Spleen (tissue), 11 donors: ENCODE measurements around the gene ATF4. TPM values are rescaled to one million over a fixed set of nuclear protein-coding genes. Genes with fewer than 3 reads are reported as not detected.

Experiments used
- DNase-seq: peaks from one replicate; pipeline ENCODE4 v3.0.0-alpha.2; 2020
- H3K27ac ChIP-seq, 8 donors: fragments of 200-600 bp; sonication (generic) in 7 of 8; 1 replicate in 4 of 8; 2 replicates in 4 of 8; pipeline versions ENCODE4 v1.5.0 to v1.8.0; 2016 to 2021; ENCODE audit warnings: inconsistent platforms in 4 of 8, mild to moderate bottlenecking in 4 of 8, moderate library complexity in 1 of 8
- H3K27me3 ChIP-seq, 7 donors: fragments of 200-600 bp; sonication (generic) in 6 of 7; replicated peaks in 1 of 7; 1 replicate in 4 of 7; 2 replicates in 3 of 7; pipeline versions ENCODE4 v1.5.0 to v1.8.0; 2016 to 2021; ENCODE audit warnings: inconsistent platforms in 3 of 7, mild to moderate bottlenecking in 1 of 7
- H3K36me3 ChIP-seq, 6 donors: fragments of 200-600 bp; sonication (generic) in 5 of 6; 1 replicate in 4 of 6; 2 replicates in 2 of 6; pipeline versions ENCODE4 v1.5.0 to v1.8.0; 2016 to 2021; ENCODE audit warnings: inconsistent platforms in 2 of 6
- H3K4me1 ChIP-seq, 6 donors: fragments of 200-600 bp; sonication (generic) in 5 of 6; 1 replicate in 3 of 6; 2 replicates in 3 of 6; pipeline versions ENCODE4 v1.5.0 to v1.8.0; 2016 to 2021; ENCODE audit warnings: inconsistent platforms in 3 of 6
- H3K4me3 ChIP-seq, 8 donors: fragments of 200-600 bp; sonication (generic) in 7 of 8; 1 replicate in 4 of 8; 2 replicates in 4 of 8; pipeline versions ENCODE4 v1.5.0 to v1.8.0; 2016 to 2021; ENCODE audit warnings: inconsistent platforms in 4 of 8, mild to moderate bottlenecking in 4 of 8, moderate library complexity in 2 of 8
- H3K9me3 ChIP-seq, 8 donors: fragments of 200-600 bp; sonication (generic) in 7 of 8; 1 replicate in 4 of 8; 2 replicates in 4 of 8; pipeline versions ENCODE4 v1.5.0 to v1.8.0; 2016 to 2021; ENCODE audit warnings: inconsistent platforms in 4 of 8
- CTCF ChIP-seq, 11 experiments: fragments of 200-600 bp in 7 of 11; fragments of 450-650 bp in 4 of 11; sonication (generic) in 4 of 11; IDR thresholded peaks in 8 of 11; conservative IDR thresholded peaks in 3 of 11; 1 replicate in 7 of 11; 2 replicates in 4 of 11; pipeline versions ENCODE4 v1.4.0 to v1.8.0; 2016 to 2021; ENCODE audit warnings: antibody characterized with exemption in 11 of 11, inconsistent platforms in 4 of 11, mild to moderate bottlenecking in 1 of 11
- POLR2A ChIP-seq, 3 donors: fragments of 450-650 bp; IDR thresholded peaks; one replicate each; pipeline ENCODE4 v1.5.1; 2017; ENCODE audit warnings: antibody characterized with exemption in 3 of 3, mild to moderate bottlenecking in 1 of 3
- POLR2AphosphoS5 ChIP-seq, 3 donors: sonication (generic); formaldehyde crosslinking; IDR thresholded peaks; one replicate each; pipeline ENCODE4 v1.5.1; 2017; ENCODE audit warnings: antibody characterized with exemption in 3 of 3
- WGBS, 5 donors: extraction: QIAGEN DNeasy Blood & Tissue Kit in 3 of 5; methylation state at CpG; one replicate each; pipeline versions ENCODE4 v1.1.5 to v1.1.7; 2013 to 2018; 5-methylcytosine and 5-hydroxymethylcytosine counted together
- intact Hi-C: fragments of 100-400 bp; cut with DNase I; formaldehyde crosslinking; loops from one replicate; pipeline ENCODE4 v1.15.0; 2023; ENCODE audit warnings: low total_unique reads
- polyA plus RNA-seq, 3 donors: library from polyadenylated mRNA; stranded (reverse); fragments of 200-250 nt; gene quantifications; one replicate each; pipeline ENCODE4 v1.2.1, GENCODE V29; 2013
- total RNA-seq, 7 donors: library from RNA; depleted of rRNA in 3 of 7; stranded (reverse); fragments of >200 nt in 3 of 7; fragmentation: NEBNext Ultra II Directional in 4 of 7; extraction: Animal tissue kit (Norgen Biotek cat#: 25700) in 4 of 7; gene quantifications; one replicate each; pipeline versions ENCODE4 v1.1.0 to v1.2.1, GENCODE V29; 2016 to 2021
- donor health status: healthy with polysubstance abuse.
- donor health status: DM: no; HTN: no; CAD: no; lungs with moderate emphysema.
- donor health status: DM: no; HTN: no; CAD: no.
- donor health status: Bipolar disorder and iron deficiency.
- donor health status: healthy.
- donor health status: DM: no; HTN: no; CAD: no.
- donor health status: DM: yes; HTN: yes; CAD: no.

ATF4 gene
- total and polyA plus RNA-seq, 10 donors: 190 to 414 (median 274) TPM

- peaks cover 3 to 84% (median 43%) of the 10 kb centered on the region in 6 donors for H3K36me3 ChIP-seq
- TF ChIP-seq POLR2A (IDR thresholded peaks at IDR 0.05): no peak
- TF ChIP-seq POLR2AphosphoS5 (IDR thresholded peaks at IDR 0.05): peak in 1 of 3 donors; percentile 24
- no peaks in the 10 kb centered on the region for H3K27me3 ChIP-seq
- H3K27ac ChIP-seq: peak overlapping the region; percentile 60 to 99 (median 78)
- no peaks in the 10 kb centered on the region for H3K9me3 ChIP-seq
- peak overlapping the region in 1 of 8 donors; percentile 64 for H3K4me3 ChIP-seq
- H3K4me1 ChIP-seq: peaks cover 79 to 98% (median 96%) of the 10 kb centered on the region in 6 donors
- no peak for DNase-seq
- WGBS, 5 donors: 45 to 62% (median 56%) methylated on average over 5 to 6 of the region's 6 CpGs
- intact Hi-C loops: loop anchor here (5.0 kb wide), 1 partner anchor 35 kb away; no protein-coding TSS in a partner anchor
Observed at GRCh38 chr22:39527481-39527961, 7.2 kb downstream of the ATF4 start.

- Histone ChIP-seq H3K9me3 (no peaks in the 10 kb centered on the region), H3K4me3 (peak overlapping the region in 5 of 8 donors; percentile 8 to 64 (median 27)), H3K36me3 (peaks cover 3 to 78% (median 37%) of the 10 kb centered on the region in 6 donors), H3K4me1 (peaks cover 73 to 96% (median 94%) of the 10 kb centered on the region in 6 donors), H3K27me3 (no peaks in the 10 kb centered on the region), H3K27ac (peak overlapping the region; percentile 51 to 99 (median 80))
- intact Hi-C loops: loop anchor here (5.0 kb wide), 1 partner anchor 36 kb away; no protein-coding TSS in a partner anchor
- WGBS, 5 donors: 60 to 81% (median 72%) methylated on average over 10 to 12 of the region's 12 CpGs
- TF ChIP-seq CTCF (IDR thresholded peaks at IDR 0.05 in 8 of 11, conservative IDR thresholded peaks at IDR 0.05 in 3 of 11): no peak
- peak in 2 of 3 donors; percentile 34 to 61 for TF ChIP-seq POLR2AphosphoS5 (IDR thresholded peaks at IDR 0.05)
- TF ChIP-seq POLR2A (IDR thresholded peaks at IDR 0.05): no peak
- peak; percentile 84 for DNase-seq
Observed at GRCh38 chr22:39528080-39528661, 7.8 kb downstream of the ATF4 start.

- WGBS, 5 donors: 21 to 36% (median 32%) methylated on average over 20 to 32 of the region's 32 CpGs
- H3K27ac ChIP-seq: peak overlapping the region; percentile 41 to 99 (median 77)
- no peaks in the 10 kb centered on the region for H3K27me3 ChIP-seq
- peak; percentile 87 to 94 (median 88) for TF ChIP-seq POLR2AphosphoS5 (IDR thresholded peaks at IDR 0.05)
- peak; percentile 93 to 99 (median 98) for TF ChIP-seq CTCF (IDR thresholded peaks at IDR 0.05 in 8 of 11, conservative IDR thresholded peaks at IDR 0.05 in 3 of 11)
- TF ChIP-seq POLR2A (IDR thresholded peaks at IDR 0.05): peak in 2 of 3 donors; percentile 81 to 93
- peak overlapping the region in 7 of 8 donors; percentile 4 to 64 (median 18) for H3K4me3 ChIP-seq
- H3K9me3 ChIP-seq: no peaks in the 10 kb centered on the region
- DNase-seq: peak; percentile 99
- H3K36me3 ChIP-seq: peaks cover 3 to 71% (median 31%) of the 10 kb centered on the region in 6 donors
- peaks cover 71 to 95% (median 90%) of the 10 kb centered on the region in 6 donors for H3K4me1 ChIP-seq
- intact Hi-C loops: loop anchor here (5.0 kb wide), 1 partner anchor 37 kb away; no protein-coding TSS in a partner anchor
Observed at GRCh38 chr22:39528681-39529486, 8.5 kb downstream of the ATF4 start.

GRCh38 chr22:39529487-39529851 is 9.1 kb downstream of the ATF4 start:
- peak; percentile 86 for DNase-seq
- peaks cover 70 to 95% (median 89%) of the 10 kb centered on the region in 6 donors for H3K4me1 ChIP-seq
- WGBS, 5 donors: 51 to 80% (median 60%) methylated on average over 9 to 17 of the region's 17 CpGs
- H3K27ac ChIP-seq: peak overlapping the region; percentile 41 to 99 (median 77)
- TF ChIP-seq POLR2AphosphoS5 (IDR thresholded peaks at IDR 0.05) (no peak), CTCF (IDR thresholded peaks at IDR 0.05 in 8 of 11, conservative IDR thresholded peaks at IDR 0.05 in 3 of 11) (peak in 5 of 11 experiments; percentile 34 to 63 (median 51)), POLR2A (IDR thresholded peaks at IDR 0.05) (no peak)
- peaks cover under 1 to 65% (median 25%) of the 10 kb centered on the region in 6 donors for H3K36me3 ChIP-seq
- intact Hi-C loops: loop anchor here (5.0 kb wide), 1 partner anchor 37 kb away; no protein-coding TSS in a partner anchor
- H3K27me3 ChIP-seq: no peaks in the 10 kb centered on the region
- no peaks in the 10 kb centered on the region for H3K9me3 ChIP-seq
- H3K4me3 ChIP-seq: peak overlapping the region in 7 of 8 donors; percentile 4 to 64 (median 18)
